Muscle of leg (tissue), 16 donors: ENCODE measurements around the gene TRPM1. TPM values are rescaled to one million over a fixed set of nuclear protein-coding genes. Genes with fewer than 3 reads are reported as not detected.

Source experiments
- DNase-seq: peaks from one replicate; pipeline ENCODE4 v3.0.0; 2013
- H3K27ac ChIP-seq: one replicate; pipeline ENCODE4 v1.5.1; 2013; ENCODE audit warnings: mild to moderate bottlenecking, low read length, control low read depth
- H3K27me3 ChIP-seq: one replicate; pipeline ENCODE4 v1.6.1; 2013; ENCODE audit warnings: low read length; ENCODE audit not compliant: control insufficient read depth, insufficient read depth
- H3K36me3 ChIP-seq: one replicate; pipeline ENCODE4 v1.6.1; 2013; ENCODE audit warnings: low read length; ENCODE audit not compliant: control insufficient read depth, insufficient read depth
- H3K4me1 ChIP-seq: one replicate; pipeline ENCODE4 v1.6.1; 2013; ENCODE audit warnings: low read length; ENCODE audit not compliant: control insufficient read depth, insufficient read depth
- H3K4me3 ChIP-seq: one replicate; pipeline ENCODE4 v1.5.1; 2013; ENCODE audit warnings: low read length, control low read depth
- H3K9me3 ChIP-seq: replicated peaks from 2 replicates; pipeline ENCODE4 v1.6.1; 2013; ENCODE audit warnings: low read depth, low read length; ENCODE audit not compliant: control insufficient read depth
- WGBS: methylation state at CpG from one replicate; pipeline ENCODE4 v1.1.5; 2013; ENCODE audit warnings: missing lambda C conversion rate; ENCODE audit not compliant: insufficient coverage; 5-methylcytosine and 5-hydroxymethylcytosine counted together
- long read RNA-seq, 11 donors: transcript quantifications; one replicate each; lab custom pipeline, GENCODE V29; 2026
- polyA plus RNA-seq, 8 donors: library from polyadenylated mRNA; unstranded; fragments of 120-200 nt; gene quantifications; one replicate each; pipeline versions ENCODE4 v1.2.1 to v1.2.3, GENCODE V29; 2013; ENCODE audit warnings: inconsistent platforms in 1 of 8, low replicate concordance in 1 of 8; ENCODE audit not compliant: insufficient read length in 8 of 8, insufficient read depth in 1 of 8
- total RNA-seq: library from RNA; stranded (reverse); fragments of 120-200 nt; gene quantifications from one replicate; pipeline ENCODE4 v1.2.4, GENCODE V29; 2013

The TRPM1 gene
- not detected for total RNA-seq
- under 1 TPM in 3 of 8 donors, not detected in 5; 0.08 to 0.71 (median 0.37) TPM for polyA plus RNA-seq
- long read RNA-seq, donor 1 = 0 reads
- long read RNA-seq, donor 2 = 0 reads
- long read RNA-seq, donor 3 = 0 reads
- long read RNA-seq, donor 4 = 0 reads
- long read RNA-seq, donor 5 = 0 reads
- long read RNA-seq, donor 6 = 0 reads
- long read RNA-seq, donor 7 = 0 reads
- long read RNA-seq, donor 8 = 0 reads
- long read RNA-seq, donor 9 = 0 reads
- long read RNA-seq, donor 10 = 0 reads
- long read RNA-seq, donor 11 = 0 reads

GRCh38 chr15:31101262-31102038, at the start of gene TRPM1:
TSS of gene TRPM1 (minus strand) at chr15:31101725. CDS start at chr15:31081355, 20,370 bp downstream.
- H3K4me1 ChIP-seq = no peaks in the 10 kb centered on the region
- H3K36me3 ChIP-seq = no peaks in the 10 kb centered on the region
- H3K9me3 ChIP-seq = no peaks in the 10 kb centered on the region
- H3K27me3 ChIP-seq = no peaks in the 10 kb centered on the region
- H3K4me3 ChIP-seq = no peak within 1 kb of the TSS
- DNase-seq = no peak
- 83% methylated on average over 3 of the region's 5 CpGs for WGBS
- no peak within 1 kb of the TSS for H3K27ac ChIP-seq

- H3K27ac ChIP-seq = no peak overlapping the region
- H3K36me3 ChIP-seq = no peaks in the 10 kb centered on the region
- no peak for DNase-seq
- no peaks in the 10 kb centered on the region for H3K4me1 ChIP-seq
- no peaks in the 10 kb centered on the region for H3K9me3 ChIP-seq
- H3K4me3 ChIP-seq = no peak overlapping the region
- 96% methylated on average over 2 of the region's 9 CpGs for WGBS
- H3K27me3 ChIP-seq = no peaks in the 10 kb centered on the region
Observed at GRCh38 chr15:31150732-31151231, 49.3 kb upstream of the TRPM1 start.

DNA sequence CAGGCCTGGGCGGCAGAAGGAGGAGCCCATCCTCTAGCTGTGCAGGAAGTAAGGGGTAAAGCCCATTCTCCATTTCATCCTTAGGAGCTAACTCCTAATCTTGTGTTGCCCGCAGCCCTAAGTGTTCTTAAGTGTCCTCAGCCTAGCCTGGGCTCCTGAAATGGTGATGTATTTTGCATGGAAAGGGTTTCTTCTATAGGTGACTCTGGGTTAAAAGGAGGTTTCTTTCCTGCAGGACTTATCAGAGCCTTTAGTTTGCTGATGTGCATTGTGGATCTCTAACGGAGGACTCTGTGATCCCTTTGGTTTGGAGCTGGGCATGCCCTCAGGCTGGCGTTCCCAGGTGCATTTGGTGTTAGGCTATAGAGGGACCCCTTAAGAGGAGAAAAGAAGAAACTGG, 48.5 kb upstream of the TRPM1 start:
- no peak for DNase-seq
- no peaks in the 10 kb centered on the region for H3K36me3 ChIP-seq
- no CpG with 5 or more reads among the region's 4 CpGs for WGBS

DNA sequence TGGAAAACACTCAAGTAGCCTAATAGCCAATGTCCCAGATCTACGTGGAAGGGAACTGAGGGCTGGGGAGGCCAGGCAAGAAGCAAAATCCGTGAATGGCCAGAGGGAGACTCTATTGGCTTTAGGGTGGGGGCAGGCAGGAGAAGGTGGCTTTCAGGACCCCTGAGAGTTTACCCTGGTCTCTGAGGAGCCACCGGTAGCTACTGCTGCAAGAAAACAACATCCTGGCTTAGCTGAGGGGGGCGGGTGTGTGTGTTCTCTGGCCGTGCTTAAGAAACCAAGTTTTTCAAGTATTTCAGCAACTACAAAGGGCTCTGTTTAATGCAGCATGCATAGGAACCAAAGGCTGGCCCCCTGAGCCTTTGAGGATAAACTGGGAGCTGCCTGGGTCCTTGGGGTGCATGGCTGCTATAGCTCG, 47.6 kb upstream of the TRPM1 start:
- Histone ChIP-seq H3K27ac (no peak overlapping the region), H3K27me3 (no peaks in the 10 kb centered on the region), H3K4me1 (no peaks in the 10 kb centered on the region), H3K4me3 (no peak overlapping the region), H3K9me3 (no peaks in the 10 kb centered on the region), H3K36me3 (no peaks in the 10 kb centered on the region)
- DNase-seq = no peak
- WGBS = 22% methylated on average over 2 of the region's 6 CpGs

More for the DNA sequence above, 48.5 kb upstream of the TRPM1 start:
- Histone ChIP-seq H3K4me1 (no peaks in the 10 kb centered on the region), H3K4me3 (no peak overlapping the region), H3K27me3 (no peaks in the 10 kb centered on the region), H3K27ac (no peak overlapping the region), H3K9me3 (no peaks in the 10 kb centered on the region)

DNA sequence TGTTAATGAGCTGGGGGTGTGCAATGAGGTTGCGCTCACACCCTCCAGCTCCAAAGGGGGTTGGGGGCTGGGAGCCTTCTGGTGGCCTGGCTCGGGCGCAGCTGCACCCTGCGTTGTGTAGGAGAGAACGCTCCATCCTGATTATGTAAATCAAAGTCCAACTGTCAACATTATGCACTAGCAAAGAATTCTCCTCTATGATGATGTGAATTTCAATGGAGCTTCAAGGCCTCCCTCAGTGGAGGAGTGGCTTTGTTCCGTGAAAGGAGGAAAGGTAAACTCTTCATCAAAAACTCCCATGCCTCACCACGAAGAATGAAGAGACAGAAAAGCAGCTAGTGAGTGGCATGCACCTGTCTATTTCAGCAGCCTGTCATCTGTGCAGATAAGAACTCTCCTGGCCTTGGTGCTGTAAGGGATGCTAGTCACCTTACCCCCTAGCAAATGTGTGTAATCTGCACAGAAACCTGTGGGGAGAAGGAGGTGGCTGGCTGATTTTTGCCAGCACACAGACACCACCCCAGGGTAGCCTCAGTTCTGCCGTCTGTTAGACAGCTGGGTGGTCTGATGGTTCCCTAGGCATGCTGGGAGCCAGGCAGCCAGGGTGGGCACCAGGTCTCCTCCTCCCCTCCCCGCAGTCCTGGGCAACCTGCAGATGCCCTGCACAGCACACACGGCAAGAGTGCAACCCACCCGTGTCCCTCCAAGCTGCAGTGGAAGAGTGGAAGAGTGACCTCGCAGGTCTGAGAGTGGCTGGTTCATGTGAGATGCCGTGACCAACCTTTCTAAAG, 47.0 kb upstream of the TRPM1 start:
- Histone ChIP-seq H3K9me3 (no peaks in the 10 kb centered on the region), H3K27me3 (no peaks in the 10 kb centered on the region), H3K4me3 (no peak overlapping the region), H3K27ac (no peak overlapping the region), H3K4me1 (no peaks in the 10 kb centered on the region), H3K36me3 (no peaks in the 10 kb centered on the region)
- WGBS = 51% methylated on average over 3 of the region's 13 CpGs
- DNase-seq = no peak

DNA sequence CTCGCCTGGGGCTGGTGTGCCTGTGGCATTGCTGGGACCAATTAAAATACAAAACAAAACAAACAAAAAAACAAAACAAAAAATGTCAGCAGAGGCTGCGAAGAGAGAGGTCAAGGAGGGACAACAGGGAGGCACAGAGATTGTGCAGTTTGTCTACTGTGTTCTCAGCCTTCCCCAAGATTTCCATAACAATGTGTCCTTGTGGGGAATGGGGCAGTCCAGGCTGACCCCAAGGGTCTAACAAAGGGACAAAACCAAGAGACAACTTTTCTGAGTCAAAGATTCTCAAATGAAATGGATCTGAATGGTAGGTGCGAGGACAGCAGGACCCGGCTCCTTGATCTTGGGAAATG, 46.4 kb upstream of the TRPM1 start:
- Histone ChIP-seq H3K9me3 (no peaks in the 10 kb centered on the region), H3K27me3 (no peaks in the 10 kb centered on the region), H3K36me3 (no peaks in the 10 kb centered on the region), H3K4me1 (no peaks in the 10 kb centered on the region), H3K27ac (no peak overlapping the region), H3K4me3 (no peak overlapping the region)
- no peak for DNase-seq
- WGBS = 50% methylated on average over 2 of the region's 4 CpGs

DNA sequence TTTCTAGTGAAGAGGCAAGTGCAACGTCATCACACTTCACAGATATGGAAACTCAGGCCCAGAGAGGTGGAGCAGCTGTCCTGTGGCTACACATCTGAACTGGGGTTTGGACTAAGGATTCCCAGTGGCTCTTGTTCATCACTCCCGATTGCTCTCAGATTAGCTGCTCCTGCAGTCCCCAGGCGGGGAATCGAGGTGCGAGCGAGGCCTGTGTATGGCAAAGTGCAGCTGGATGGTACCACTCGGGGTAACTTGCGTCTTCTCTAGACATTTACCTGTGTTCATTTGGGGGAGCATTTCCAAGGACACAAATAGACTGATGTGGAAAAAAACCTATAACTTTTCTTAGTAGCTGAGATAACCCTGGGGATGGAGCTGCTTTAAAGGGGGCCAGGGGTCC, 45.9 kb upstream of the TRPM1 start:
- H3K4me1 ChIP-seq = no peaks in the 10 kb centered on the region
- no peak overlapping the region for H3K27ac ChIP-seq
- DNase-seq = no peak
- H3K9me3 ChIP-seq = no peaks in the 10 kb centered on the region
- H3K27me3 ChIP-seq = no peaks in the 10 kb centered on the region
- 79% methylated on average over 3 of the region's 8 CpGs for WGBS
- H3K36me3 ChIP-seq = no peaks in the 10 kb centered on the region
- no peak overlapping the region for H3K4me3 ChIP-seq

GRCh38 chr15:31145271-31145911, 43.9 kb upstream of the TRPM1 start:
- no peak for DNase-seq
- Histone ChIP-seq H3K4me1 (no peaks in the 10 kb centered on the region), H3K27ac (no peak overlapping the region), H3K4me3 (no peak overlapping the region), H3K27me3 (no peaks in the 10 kb centered on the region), H3K36me3 (no peaks in the 10 kb centered on the region), H3K9me3 (no peaks in the 10 kb centered on the region)
- WGBS = 85% methylated on average over 2 of the region's 7 CpGs

DNA sequence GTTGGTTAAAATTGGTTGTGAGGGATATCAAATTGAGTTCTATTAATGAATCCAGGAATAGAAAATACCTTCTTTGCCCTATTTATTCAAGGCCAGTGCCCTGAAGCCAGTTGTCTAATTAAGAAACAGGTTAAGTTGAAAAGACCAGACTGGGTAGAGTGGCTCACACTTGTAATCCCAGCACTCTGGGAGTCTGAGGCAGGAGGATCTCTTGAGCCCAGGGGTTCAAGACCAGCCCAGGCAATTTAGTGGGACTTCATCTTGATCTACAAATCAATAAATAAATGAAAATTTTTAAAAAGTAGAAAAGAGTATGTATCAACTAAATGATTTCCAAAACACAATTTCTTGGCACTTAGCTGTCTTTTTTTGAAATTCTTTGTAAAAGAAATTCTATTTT, 40.3 kb upstream of the TRPM1 start:
- Histone ChIP-seq H3K36me3 (no peaks in the 10 kb centered on the region), H3K27ac (no peak overlapping the region), H3K4me3 (no peak overlapping the region), H3K4me1 (no peaks in the 10 kb centered on the region), H3K27me3 (no peaks in the 10 kb centered on the region), H3K9me3 (no peaks in the 10 kb centered on the region)
- DNase-seq = no peak
